ENCODE measurements around the gene ADAMTSL4.

- TF ChIP-seq CTCF (IDR thresholded peaks at IDR 0.05) (no peak), POLR2A (IDR thresholded peaks at IDR 0.05) (no peak), POLR2AphosphoS5 (IDR thresholded peaks at IDR 0.05) (no peak), EP300 (IDR thresholded peaks at IDR 0.05) (no peak)
Observed at GRCh38 chr1:150525348-150525747, 23.9 kb upstream of the ADAMTSL4 start.
